Thyroid gland (tissue), 4 donors: ENCODE measurements around the gene SLC22A13. TPM values are rescaled to one million over a fixed set of nuclear protein-coding genes. Genes with fewer than 3 reads are reported as not detected.

Experiments
- DNase-seq, 2 donors: peaks; one replicate each; pipeline ENCODE4 v3.0.0-alpha.2; 2019
- H3K27ac ChIP-seq, 3 donors: fragments of 200-600 bp; sonication (generic); 1 replicate in 2 of 3; 2 replicates in 1 of 3; pipeline ENCODE4 v1.5.1; 2016 to 2019; ENCODE audit warnings: mild to moderate bottlenecking in 1 of 3, moderate library complexity in 1 of 3
- H3K27me3 ChIP-seq: fragments of 200-600 bp; sonication (generic); one replicate; pipeline ENCODE4 v1.5.1; 2019
- H3K36me3 ChIP-seq, 2 donors: fragments of 200-600 bp; sonication (generic); one replicate each; pipeline ENCODE4 v1.5.1; 2016 to 2019
- H3K4me1 ChIP-seq, 2 donors: fragments of 200-600 bp; sonication (generic); one replicate each; pipeline ENCODE4 v1.5.1; 2017 to 2019
- H3K4me3 ChIP-seq, 3 donors: fragments of 200-600 bp; sonication (generic); replicated peaks in 1 of 3; 1 replicate in 2 of 3; 2 replicates in 1 of 3; pipeline ENCODE4 v1.5.1; 2016; ENCODE audit warnings: mild to moderate bottlenecking in 1 of 3
- H3K9me3 ChIP-seq: fragments of 200-600 bp; sonication (generic); one replicate; pipeline ENCODE4 v1.5.1; 2017
- POLR2A ChIP-seq, 2 donors: fragments of 450-650 bp; IDR thresholded peaks; one replicate each; pipeline ENCODE4 v1.6.1; 2017; ENCODE audit warnings: antibody characterized with exemption in 2 of 2, mild to moderate bottlenecking in 2 of 2, moderate library complexity in 1 of 2
- WGBS, 2 donors: methylation state at CpG; one replicate each; pipeline ENCODE4 v1.1.5; 2017; 5-methylcytosine and 5-hydroxymethylcytosine counted together
- intact Hi-C: fragments of 100-400 bp; cut with DNase I; formaldehyde crosslinking; loops from one replicate; pipeline ENCODE4 v1.15.1; 2023
- total RNA-seq, 4 donors: library from RNA; depleted of rRNA; stranded (reverse); fragments of >200 nt; gene quantifications; one replicate each; pipeline ENCODE4 v1.2.3, GENCODE V29; 2016
- TF ChIP-seq, protein P1 (sequence below), 6 experiments: fragments of 200-600 bp in 3 of 6; fragments of 450-650 bp in 3 of 6; sonication (generic) in 3 of 6; IDR thresholded peaks; one replicate each; pipeline ENCODE4 v1.5.1; 2016 to 2019; ENCODE audit warnings: antibody characterized with exemption in 6 of 6, mild to moderate bottlenecking in 2 of 6, inconsistent platforms in 1 of 6, moderate library complexity in 1 of 6

SLC22A13 gene
- total RNA-seq, 4 donors from 2014 or later = 0.54 to 0.56 TPM; not detected in 2

DNA sequence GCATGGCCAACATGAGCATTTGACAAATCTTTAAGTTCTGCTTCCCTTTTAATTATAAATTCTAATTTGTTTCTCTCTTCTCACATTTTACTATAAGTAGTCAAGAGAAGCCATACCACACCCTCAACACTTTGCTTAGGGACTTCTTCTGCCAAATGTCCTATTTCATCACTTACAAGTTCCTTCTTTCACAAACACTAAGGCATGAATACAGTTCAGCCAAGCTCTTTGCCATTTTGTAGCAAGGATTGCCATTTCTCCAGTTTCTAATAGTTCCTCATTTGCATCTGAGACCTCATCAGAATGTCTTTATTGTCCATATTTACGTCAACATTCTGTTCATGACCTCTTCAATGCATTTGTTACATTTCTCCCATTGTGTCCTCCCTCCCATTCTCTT is 45.9 kb downstream of the SLC22A13 start:
- no peak overlapping the region for H3K27ac ChIP-seq
- H3K4me1 ChIP-seq = no peaks in the 10 kb centered on the region
- WGBS, 2 donors = 88 to 95% methylated on average over 1 of the region's 1 CpG
- H3K36me3 ChIP-seq = no peaks in the 10 kb centered on the region
- no peak overlapping the region for H3K4me3 ChIP-seq
- H3K9me3 ChIP-seq = no peaks in the 10 kb centered on the region
- TF ChIP-seq, protein P1, sequence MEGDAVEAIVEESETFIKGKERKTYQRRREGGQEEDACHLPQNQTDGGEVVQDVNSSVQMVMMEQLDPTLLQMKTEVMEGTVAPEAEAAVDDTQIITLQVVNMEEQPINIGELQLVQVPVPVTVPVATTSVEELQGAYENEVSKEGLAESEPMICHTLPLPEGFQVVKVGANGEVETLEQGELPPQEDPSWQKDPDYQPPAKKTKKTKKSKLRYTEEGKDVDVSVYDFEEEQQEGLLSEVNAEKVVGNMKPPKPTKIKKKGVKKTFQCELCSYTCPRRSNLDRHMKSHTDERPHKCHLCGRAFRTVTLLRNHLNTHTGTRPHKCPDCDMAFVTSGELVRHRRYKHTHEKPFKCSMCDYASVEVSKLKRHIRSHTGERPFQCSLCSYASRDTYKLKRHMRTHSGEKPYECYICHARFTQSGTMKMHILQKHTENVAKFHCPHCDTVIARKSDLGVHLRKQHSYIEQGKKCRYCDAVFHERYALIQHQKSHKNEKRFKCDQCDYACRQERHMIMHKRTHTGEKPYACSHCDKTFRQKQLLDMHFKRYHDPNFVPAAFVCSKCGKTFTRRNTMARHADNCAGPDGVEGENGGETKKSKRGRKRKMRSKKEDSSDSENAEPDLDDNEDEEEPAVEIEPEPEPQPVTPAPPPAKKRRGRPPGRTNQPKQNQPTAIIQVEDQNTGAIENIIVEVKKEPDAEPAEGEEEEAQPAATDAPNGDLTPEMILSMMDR (IDR thresholded peaks at IDR 0.05) = no peak
- TF ChIP-seq POLR2A (IDR thresholded peaks at IDR 0.05) = no peak
- no peak for DNase-seq
- intact Hi-C loops = no loop called here
- no peaks in the 10 kb centered on the region for H3K27me3 ChIP-seq

DNA sequence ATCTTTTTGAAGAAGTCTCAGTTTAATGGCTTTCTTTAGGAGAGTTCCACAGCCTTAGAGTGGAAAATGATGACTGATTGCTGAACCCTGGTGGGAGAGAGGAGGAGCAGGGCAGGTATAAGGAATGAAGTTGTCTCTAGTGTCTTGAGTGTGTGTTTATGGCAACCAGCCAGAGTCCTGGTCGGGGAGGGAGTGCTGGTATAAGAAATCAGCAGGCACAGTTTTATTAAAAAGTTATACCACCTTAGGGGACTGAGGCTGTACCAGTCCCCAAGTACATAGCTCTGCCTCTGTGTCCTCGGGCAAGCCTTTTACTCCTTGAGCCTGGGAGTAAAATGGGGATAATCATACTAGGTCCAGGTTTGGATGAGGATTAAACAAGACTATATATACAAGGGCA is 46.3 kb downstream of the SLC22A13 start:
- Histone ChIP-seq H3K4me3 (no peak overlapping the region), H3K27me3 (no peaks in the 10 kb centered on the region), H3K36me3 (no peaks in the 10 kb centered on the region), H3K4me1 (no peaks in the 10 kb centered on the region), H3K9me3 (no peaks in the 10 kb centered on the region), H3K27ac (no peak overlapping the region)
- DNase-seq = peak in 1 of 2 donors; percentile 4
- 45 to 73% methylated on average over 2 of the region's 2 CpGs for WGBS, 2 donors
- no peak for TF ChIP-seq POLR2A (IDR thresholded peaks at IDR 0.05)
- TF ChIP-seq, protein P1 (IDR thresholded peaks at IDR 0.05) = no peak
- intact Hi-C loops = no loop called here

DNA sequence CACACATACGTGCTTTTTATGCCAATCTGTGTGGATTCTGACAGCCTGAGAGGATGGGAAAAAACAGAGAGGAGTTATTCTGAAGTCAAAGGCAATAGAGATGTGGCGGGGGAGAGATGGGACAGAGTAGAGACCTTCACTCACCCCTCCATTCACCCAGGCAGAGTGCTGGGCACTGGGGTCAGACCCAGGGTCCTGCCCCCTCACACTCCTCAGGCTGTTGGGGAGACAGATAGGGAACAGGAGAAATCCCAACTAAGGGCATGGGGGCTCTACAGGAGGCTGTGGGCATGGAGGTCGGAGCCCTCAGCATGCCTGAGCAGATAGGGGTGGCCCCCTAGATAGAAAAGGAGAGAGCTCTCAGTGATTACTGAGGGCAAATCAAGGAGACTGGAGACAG is 46.7 kb downstream of the SLC22A13 start:
- Histone ChIP-seq H3K4me1 (no peaks in the 10 kb centered on the region), H3K4me3 (no peak overlapping the region), H3K27me3 (no peaks in the 10 kb centered on the region), H3K27ac (no peak overlapping the region), H3K9me3 (no peaks in the 10 kb centered on the region), H3K36me3 (no peaks in the 10 kb centered on the region)
- intact Hi-C loops = no loop called here
- 87 to 92% methylated on average over 3 of the region's 3 CpGs for WGBS, 2 donors
- DNase-seq = no peak
- TF ChIP-seq, protein P1 (IDR thresholded peaks at IDR 0.05) = no peak
- no peak for TF ChIP-seq POLR2A (IDR thresholded peaks at IDR 0.05)

DNA sequence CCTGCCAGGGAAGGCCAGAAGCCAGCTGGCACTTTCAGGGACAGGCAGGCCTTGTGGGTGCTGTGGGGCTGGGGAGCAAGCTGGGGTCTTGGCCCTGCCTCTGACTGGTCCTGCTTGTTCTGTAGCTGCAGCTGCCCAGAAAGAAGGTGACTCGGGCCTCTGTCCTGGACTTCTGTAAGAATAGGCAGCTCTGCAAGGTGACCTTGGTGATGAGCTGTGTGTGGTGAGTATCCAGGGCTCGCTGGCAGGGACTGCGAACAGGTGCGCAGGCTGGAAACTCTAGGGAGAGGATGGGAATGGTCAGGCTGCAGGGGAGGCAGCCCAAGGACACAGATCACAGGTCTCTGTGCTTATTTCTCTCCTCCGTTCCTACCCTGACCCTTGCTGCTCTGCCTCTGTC is 47.7 kb downstream of the SLC22A13 start:
- H3K27me3 ChIP-seq = no peaks in the 10 kb centered on the region
- H3K36me3 ChIP-seq = no peaks in the 10 kb centered on the region
- H3K4me1 ChIP-seq = no peaks in the 10 kb centered on the region
- no peak for DNase-seq
- intact Hi-C loops = no loop called here
- no peak overlapping the region for H3K4me3 ChIP-seq
- TF ChIP-seq, protein P1 (IDR thresholded peaks at IDR 0.05) = no peak
- no peak for TF ChIP-seq POLR2A (IDR thresholded peaks at IDR 0.05)
- 89 to 91% methylated on average over 4 to 5 of the region's 5 CpGs for WGBS, 2 donors
- H3K27ac ChIP-seq = no peak overlapping the region
- no peaks in the 10 kb centered on the region for H3K9me3 ChIP-seq

DNA sequence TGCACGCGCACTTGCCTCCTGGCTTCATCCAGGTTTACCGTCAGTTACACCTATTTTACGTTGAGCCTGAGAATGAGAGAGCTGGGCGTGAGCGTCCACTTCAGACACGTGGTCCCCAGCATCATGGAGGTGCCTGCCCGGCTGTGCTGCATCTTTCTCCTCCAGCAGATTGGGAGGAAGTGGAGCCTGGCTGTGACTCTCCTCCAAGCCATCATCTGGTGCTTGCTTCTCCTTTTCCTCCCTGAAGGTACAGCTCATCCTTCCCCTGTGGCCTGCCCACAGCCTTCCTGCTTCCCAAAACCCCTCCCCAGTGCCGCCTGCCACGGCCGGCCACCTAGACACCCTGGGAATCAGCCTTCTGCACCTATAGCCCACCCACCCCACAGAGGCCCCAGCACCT is 48.1 kb downstream of the SLC22A13 start:
- no peak overlapping the region for H3K27ac ChIP-seq
- no peaks in the 10 kb centered on the region for H3K36me3 ChIP-seq
- intact Hi-C loops = no loop called here
- H3K9me3 ChIP-seq = no peaks in the 10 kb centered on the region
- no peaks in the 10 kb centered on the region for H3K4me1 ChIP-seq
- WGBS, 2 donors = 82 to 84% methylated on average over 9 to 11 of the region's 11 CpGs
- DNase-seq = no peak
- no peak overlapping the region for H3K4me3 ChIP-seq
- no peaks in the 10 kb centered on the region for H3K27me3 ChIP-seq
- TF ChIP-seq, protein P1 (IDR thresholded peaks at IDR 0.05) = no peak
- no peak for TF ChIP-seq POLR2A (IDR thresholded peaks at IDR 0.05)
